Measurements from ENCODE around the gene KSR2. TPM values are rescaled to one million over a fixed set of nuclear protein-coding genes. Genes with fewer than 3 reads are reported as not detected.

KSR2 gene
- total RNA-seq, 1 donor from 2014 or later: not detected

DNA sequence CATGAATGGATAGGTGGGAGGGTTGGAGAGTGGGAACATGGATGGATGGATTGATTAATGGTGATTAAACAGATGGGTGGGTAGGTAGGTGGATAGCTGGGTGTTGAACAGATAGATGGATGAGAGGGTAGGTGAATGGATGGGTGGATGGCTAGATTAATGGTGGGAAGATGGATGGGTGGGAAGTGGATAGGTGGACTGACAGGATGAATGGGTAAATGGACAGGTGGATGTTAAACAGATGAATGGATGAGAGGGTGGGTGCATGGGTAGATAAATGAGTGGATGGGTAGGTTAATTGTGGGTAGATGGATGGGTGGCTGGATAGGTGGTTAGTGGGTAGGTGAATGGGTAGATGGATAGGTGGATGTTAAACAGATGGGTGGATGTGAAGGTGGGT is 460.3 kb downstream of the KSR2 start:
- Histone ChIP-seq H3K36me3 (no peaks in the 10 kb centered on the region), H3K4me1 (peaks cover 3% of the 10 kb centered on the region), H3K9me3 (replicated peaks) (peaks cover 7% of the 10 kb centered on the region), H3K27me3 (ENCODE audit: low read depth) (no peaks in the 10 kb centered on the region), H3K4me3 (no peak overlapping the region), H3K27ac (replicated peaks) (no peak overlapping the region)
- TF ChIP-seq, protein P1, sequence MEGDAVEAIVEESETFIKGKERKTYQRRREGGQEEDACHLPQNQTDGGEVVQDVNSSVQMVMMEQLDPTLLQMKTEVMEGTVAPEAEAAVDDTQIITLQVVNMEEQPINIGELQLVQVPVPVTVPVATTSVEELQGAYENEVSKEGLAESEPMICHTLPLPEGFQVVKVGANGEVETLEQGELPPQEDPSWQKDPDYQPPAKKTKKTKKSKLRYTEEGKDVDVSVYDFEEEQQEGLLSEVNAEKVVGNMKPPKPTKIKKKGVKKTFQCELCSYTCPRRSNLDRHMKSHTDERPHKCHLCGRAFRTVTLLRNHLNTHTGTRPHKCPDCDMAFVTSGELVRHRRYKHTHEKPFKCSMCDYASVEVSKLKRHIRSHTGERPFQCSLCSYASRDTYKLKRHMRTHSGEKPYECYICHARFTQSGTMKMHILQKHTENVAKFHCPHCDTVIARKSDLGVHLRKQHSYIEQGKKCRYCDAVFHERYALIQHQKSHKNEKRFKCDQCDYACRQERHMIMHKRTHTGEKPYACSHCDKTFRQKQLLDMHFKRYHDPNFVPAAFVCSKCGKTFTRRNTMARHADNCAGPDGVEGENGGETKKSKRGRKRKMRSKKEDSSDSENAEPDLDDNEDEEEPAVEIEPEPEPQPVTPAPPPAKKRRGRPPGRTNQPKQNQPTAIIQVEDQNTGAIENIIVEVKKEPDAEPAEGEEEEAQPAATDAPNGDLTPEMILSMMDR (IDR thresholded peaks at IDR 0.05; ENCODE audit: borderline replicate concordance): no peak
- intact Hi-C loops (cut with micrococcal nuclease): no loop called here
- DNase-seq: no peak

DNA sequence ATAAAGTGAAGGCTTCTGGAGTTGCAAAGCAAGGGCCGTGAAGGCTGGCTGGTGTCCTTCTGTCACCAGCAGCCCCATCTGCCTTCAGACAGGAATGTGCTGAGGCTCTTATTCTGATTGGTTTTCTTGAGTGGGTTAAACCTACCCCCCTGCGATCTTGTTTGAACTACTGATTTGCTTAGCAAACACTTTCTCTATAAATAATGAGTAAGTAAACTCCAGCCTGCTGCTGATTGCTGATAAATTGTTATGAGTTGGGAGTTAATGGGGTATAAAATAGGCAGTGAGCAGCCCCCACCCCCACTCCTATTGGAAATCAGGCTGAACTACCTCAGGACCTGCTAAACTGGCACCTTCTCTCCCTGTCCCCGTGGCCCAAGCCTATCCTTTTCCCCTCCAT is 461.2 kb downstream of the KSR2 start:
- no peaks in the 10 kb centered on the region for H3K36me3 ChIP-seq
- no peak overlapping the region for H3K4me3 ChIP-seq
- intact Hi-C loops (cut with micrococcal nuclease): no loop called here
- peaks cover 5% of the 10 kb centered on the region for H3K4me1 ChIP-seq
- DNase-seq: no peak
- TF ChIP-seq, protein P1 (IDR thresholded peaks at IDR 0.05; ENCODE audit: borderline replicate concordance): no peak
- H3K27me3 ChIP-seq (ENCODE audit: low read depth): no peaks in the 10 kb centered on the region
- no peak overlapping the region for H3K27ac ChIP-seq (replicated peaks)
- H3K9me3 ChIP-seq (replicated peaks): peaks cover 9% of the 10 kb centered on the region

DNA sequence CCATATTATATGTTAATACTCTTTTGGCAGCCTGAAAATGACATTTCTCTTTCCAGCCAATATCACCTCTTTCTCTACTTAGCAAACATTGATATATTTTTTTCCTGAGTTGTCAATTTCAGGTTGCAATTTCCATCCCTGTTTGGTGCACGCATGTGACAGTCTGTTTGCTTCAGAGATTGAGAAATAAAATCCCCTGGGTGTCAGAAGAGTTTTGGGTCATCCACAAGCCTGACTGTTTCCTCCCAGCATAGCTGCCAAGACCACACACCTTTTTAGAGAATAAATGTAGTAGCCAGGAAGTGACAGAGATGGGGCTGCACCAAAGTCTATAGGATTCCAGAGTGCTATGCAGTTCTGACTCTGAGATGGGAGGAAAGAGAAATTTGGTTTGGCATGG is 462.5 kb downstream of the KSR2 start:
- intact Hi-C loops (cut with micrococcal nuclease): no loop called here
- TF ChIP-seq, protein P1 (IDR thresholded peaks at IDR 0.05; ENCODE audit: borderline replicate concordance): no peak
- H3K27ac ChIP-seq (replicated peaks): no peak overlapping the region
- DNase-seq: no peak
- H3K4me3 ChIP-seq: no peak overlapping the region
- no peaks in the 10 kb centered on the region for H3K27me3 ChIP-seq (ENCODE audit: low read depth)
- H3K9me3 ChIP-seq (replicated peaks): peaks cover 9% of the 10 kb centered on the region
- H3K36me3 ChIP-seq: no peaks in the 10 kb centered on the region
- H3K4me1 ChIP-seq: peaks cover 17% of the 10 kb centered on the region

DNA sequence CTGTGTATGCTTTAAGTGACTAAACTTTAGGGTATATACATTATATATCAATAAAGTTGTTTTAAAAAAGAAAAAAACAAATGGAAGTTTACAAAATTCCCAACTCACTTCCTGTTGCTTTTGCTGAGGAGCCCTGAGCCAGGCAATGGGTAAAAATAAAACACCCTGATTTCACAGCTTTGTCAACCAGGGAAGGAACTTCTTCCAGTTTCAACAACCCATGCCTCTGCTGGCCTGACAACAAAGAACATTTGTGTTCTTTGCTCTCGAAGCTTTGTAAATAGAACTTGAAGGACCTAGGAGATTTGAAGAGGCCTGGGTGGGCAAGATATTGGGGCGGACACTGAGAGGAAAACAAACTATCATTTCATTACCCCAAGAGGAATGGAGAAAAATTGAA is 466.2 kb downstream of the KSR2 start:
- no peaks in the 10 kb centered on the region for H3K27me3 ChIP-seq (ENCODE audit: low read depth)
- TF ChIP-seq, protein P1 (IDR thresholded peaks at IDR 0.05; ENCODE audit: borderline replicate concordance): no peak
- intact Hi-C loops (cut with micrococcal nuclease): no loop called here
- H3K27ac ChIP-seq (replicated peaks): peak overlapping the region; percentile 52
- no peaks in the 10 kb centered on the region for H3K36me3 ChIP-seq
- H3K4me1 ChIP-seq: peaks cover 35% of the 10 kb centered on the region
- peaks cover 9% of the 10 kb centered on the region for H3K9me3 ChIP-seq (replicated peaks)
- no peak overlapping the region for H3K4me3 ChIP-seq
- DNase-seq: no peak

DNA sequence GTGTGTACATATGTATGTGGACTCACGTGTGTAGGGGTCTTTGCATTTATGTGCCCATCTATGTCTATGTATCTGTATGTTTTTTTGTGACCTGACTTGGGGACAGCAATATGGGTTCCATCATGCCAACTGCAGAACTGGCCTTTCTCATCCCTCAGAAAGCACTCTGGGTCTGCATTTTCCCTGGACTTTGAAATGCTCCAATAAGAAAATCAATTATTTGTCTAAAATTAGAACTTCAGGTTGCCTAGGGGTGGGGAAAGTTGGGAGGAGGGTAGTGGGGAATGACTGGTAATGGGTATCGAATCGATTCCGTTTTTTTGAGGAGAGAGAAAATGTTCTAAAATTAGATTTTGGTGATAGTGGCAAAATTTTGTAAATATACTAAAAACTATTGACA is 466.6 kb downstream of the KSR2 start:
- Histone ChIP-seq H3K36me3 (no peaks in the 10 kb centered on the region), H3K27me3 (ENCODE audit: low read depth) (no peaks in the 10 kb centered on the region), H3K9me3 (replicated peaks) (peaks cover 9% of the 10 kb centered on the region), H3K4me3 (no peak overlapping the region), H3K4me1 (peaks cover 35% of the 10 kb centered on the region), H3K27ac (replicated peaks) (peak overlapping the region; percentile 56)
- DNase-seq: no peak
- TF ChIP-seq, protein P1 (IDR thresholded peaks at IDR 0.05; ENCODE audit: borderline replicate concordance): no peak
- intact Hi-C loops (cut with micrococcal nuclease): no loop called here
